SK-N-MC (cell line): ENCODE measurements around the gene ENHO.

Source experiments
- EZH2 ChIP-seq: fragments of 200-600 bp; sonication (generic); IDR thresholded peaks from one replicate; pipeline ENCODE4 v1.6.1; 2017; ENCODE audit warnings: antibody characterized with exemption
- POLR2AphosphoS5 ChIP-seq: IDR thresholded peaks from 2 replicates; pipeline ENCODE4 v1.6.1; 2012; ENCODE audit warnings: mild to moderate bottlenecking, low read depth, low read length, borderline replicate concordance

DNA sequence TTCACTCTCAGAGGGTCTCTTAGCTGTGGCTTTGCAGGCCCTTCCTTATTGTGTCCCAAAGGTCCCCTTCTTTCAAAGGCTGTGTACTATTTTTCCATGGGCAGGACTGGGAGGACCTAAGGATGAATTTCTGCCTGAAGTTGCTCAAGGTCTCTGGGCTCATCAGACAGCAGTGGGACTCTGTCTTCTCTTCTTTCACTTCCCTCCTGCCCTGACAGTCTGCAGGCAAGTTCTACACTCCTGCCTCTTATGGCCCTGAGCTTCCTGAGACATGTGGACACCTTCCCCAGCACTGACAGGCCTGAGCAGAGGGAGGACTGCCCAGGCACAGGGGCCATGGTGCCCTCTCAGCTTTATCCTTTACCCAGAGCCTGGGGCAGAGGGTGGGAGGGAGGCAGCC, 14.8 kb downstream of the ENHO start:
- TF ChIP-seq POLR2AphosphoS5 (no peak), EZH2 (no peak)
